CD4-positive, alpha-beta T cell (primary cell): ENCODE results near the gene RAB23. TPM values are rescaled to one million over a fixed set of nuclear protein-coding genes. Genes with fewer than 3 reads are reported as not detected.

Experiments
- ATAC-seq: fragments of 200-7000 bp; cut with Tn5 transposase; one replicate; pipeline ENCODE4 v1.10.0; 2022; ENCODE audit warnings: mild to moderate bottlenecking; ENCODE audit not compliant: poor library complexity
- CTCF ChIA-PET: fragments of 350-600 bp; sonication (Branson Sonifier 250); formaldehyde crosslinking; loops from one replicate; lab custom pipeline; 2021; ENCODE audit warnings: antibody characterized with exemption, inconsistent platforms; lab: Charles Lee
- POLR2A ChIA-PET: fragments of 350-600 bp; sonication (Branson Sonifier 250); formaldehyde crosslinking; loops from one replicate; lab custom pipeline; 2021; ENCODE audit warnings: antibody characterized with exemption, inconsistent platforms; lab: Charles Lee
- DNase-seq, 14 experiments: peaks; one replicate each; pipeline ENCODE4 v3.0.0-alpha.2; 2013 to 2020; ENCODE audit warnings: mixed read lengths in 2 of 14
- H3K27ac ChIP-seq, 2 donors: one replicate each; pipeline versions ENCODE4 v1.5.1 to v1.7.0; 2013; ENCODE audit warnings: low read length in 2 of 2, low read depth in 1 of 2, mild to moderate bottlenecking in 1 of 2
- H3K27me3 ChIP-seq, 2 experiments: 1 replicate in 1 of 2; 2 replicates in 1 of 2; pipeline versions ENCODE4 v1.6.1 to v1.7.0; 2013; ENCODE audit warnings: low read length in 2 of 2, control low read depth in 1 of 2, mild to moderate bottlenecking in 1 of 2, moderate library complexity in 1 of 2; ENCODE audit not compliant: insufficient read depth in 2 of 2, control insufficient read depth in 1 of 2
- H3K36me3 ChIP-seq: one replicate; pipeline ENCODE4 v1.6.1; 2013; ENCODE audit warnings: low read length, control low read depth; ENCODE audit not compliant: insufficient read depth
- H3K4me1 ChIP-seq: one replicate; pipeline ENCODE4 v1.6.1; 2013; ENCODE audit warnings: low read length, control low read depth; ENCODE audit not compliant: insufficient read depth
- H3K4me3 ChIP-seq: one replicate; pipeline ENCODE4 v1.5.1; 2013; ENCODE audit warnings: mild to moderate bottlenecking, low read length, moderate library complexity
- H3K9me3 ChIP-seq, 2 experiments: 1 replicate in 1 of 2; 2 replicates in 1 of 2; pipeline versions ENCODE4 v1.6.1 to v1.7.0; 2013; ENCODE audit warnings: low read length in 2 of 2, mild to moderate bottlenecking in 2 of 2, control low read depth in 1 of 2, moderate library complexity in 1 of 2; ENCODE audit not compliant: control insufficient read depth in 1 of 2, insufficient read depth in 1 of 2
- H3K27ac Mint-ChIP-seq: one replicate; pipeline ENCODE4 v1.8.0; 2020; ENCODE audit warnings: mixed read lengths
- H3K27me3 Mint-ChIP-seq: one replicate; pipeline ENCODE4 v1.8.0; 2021; ENCODE audit warnings: mixed read lengths
- H3K36me3 Mint-ChIP-seq: one replicate; pipeline ENCODE4 v1.8.0; 2021; ENCODE audit warnings: low read depth, mixed read lengths
- H3K4me1 Mint-ChIP-seq: one replicate; pipeline ENCODE4 v1.8.0; 2021; ENCODE audit warnings: low read depth, mixed read lengths
- H3K4me3 Mint-ChIP-seq: one replicate; pipeline ENCODE4 v1.8.0; 2020; ENCODE audit warnings: mild to moderate bottlenecking, mixed read lengths
- H3K9me3 Mint-ChIP-seq: one replicate; pipeline ENCODE4 v1.8.0; 2020; ENCODE audit warnings: mixed read lengths
- intact Hi-C, 2 experiments: fragments of 100-400 bp; cut with DNase I in 1 of 2; cut with micrococcal nuclease in 1 of 2; formaldehyde crosslinking; loops; one replicate each; pipeline versions ENCODE4 v1.15.1 to v1.9.0; 2023 to 2025; cut with DNase I, micrococcal nuclease
- total RNA-seq, 174 experiments: library from RNA in 2 of 174; stranded (reverse) in 2 of 174; gene quantifications; one replicate each; pipeline ENCODE4 v1.2.3 and lab custom pipeline; 2021 to 2026
- TF ChIP-seq, protein P1 (sequence below): fragments of 200-600 bp; IDR thresholded peaks from one replicate; pipeline ENCODE4 v1.8.0; 2022; ENCODE audit warnings: antibody characterized with exemption, mild to moderate bottlenecking

RAB23 gene
- total RNA-seq, 2 experiments from 2014 or later = 0.45 to 0.49 TPM

DNA sequence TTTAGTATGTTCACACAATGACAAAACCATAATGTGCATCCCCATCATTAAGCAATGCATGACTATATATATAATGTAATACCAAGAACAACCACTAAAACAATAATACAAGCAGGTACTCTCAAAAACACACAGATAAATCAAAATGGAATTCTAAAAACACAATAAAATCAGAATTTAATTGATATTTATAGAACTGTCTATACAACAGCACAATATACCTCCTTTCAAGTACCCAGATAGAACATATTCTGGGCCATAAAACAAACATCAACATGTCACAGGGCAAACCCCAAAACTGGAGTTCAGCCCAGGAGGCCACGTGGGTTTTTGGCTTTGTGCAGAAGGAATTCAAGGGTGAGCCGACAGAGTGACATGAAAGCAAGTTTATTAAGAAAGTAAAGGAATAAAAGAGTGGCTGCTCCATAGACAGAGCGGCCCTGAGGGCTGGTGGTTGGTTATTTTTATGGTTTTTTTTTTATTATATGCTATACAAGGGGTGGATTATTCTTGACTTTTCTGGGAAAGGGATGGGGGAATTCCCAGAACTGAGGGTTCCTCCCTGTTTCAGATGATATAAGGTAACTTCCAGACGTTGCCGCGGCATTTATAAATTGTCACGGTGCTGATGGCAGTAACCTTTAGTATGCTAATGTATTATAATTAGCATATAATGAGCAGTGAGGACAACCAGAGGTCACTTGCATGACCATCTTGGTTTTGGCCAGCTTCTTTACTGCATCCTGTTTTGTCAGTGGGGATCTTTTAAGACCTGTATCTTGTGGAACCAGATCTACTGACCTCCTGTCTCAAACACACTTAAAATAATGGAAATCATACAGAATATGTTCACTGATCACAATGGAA lies 5.6 kb downstream of the RAB23 start:
- H3K27ac Mint-ChIP-seq = no peak overlapping the region
- Histone ChIP-seq H3K36me3 (no peaks in the 10 kb centered on the region), H3K4me3 (no peak overlapping the region), H3K4me1 (peaks cover 16% of the 10 kb centered on the region), H3K9me3 (no peaks in the 10 kb centered on the region), H3K27me3 (no peaks in the 10 kb centered on the region), H3K27ac (no peak overlapping the region)
- ATAC-seq = no peak
- no peak for DNase-seq
- ChIA-PET POLR2A (no interaction called here), CTCF (no interaction called here)
- peaks cover 37% of the 10 kb centered on the region for H3K4me1 Mint-ChIP-seq
- no peak overlapping the region for H3K4me3 Mint-ChIP-seq
- H3K36me3 Mint-ChIP-seq = no peaks in the 10 kb centered on the region
- intact Hi-C loops = loop anchor here in 1 of 2 experiments (5.0 kb wide), 1 partner anchor 101 kb away; the partner anchor contains the start of gene PRIM2
- no peaks in the 10 kb centered on the region for H3K27me3 Mint-ChIP-seq
- H3K9me3 Mint-ChIP-seq = peaks cover 12% of the 10 kb centered on the region
- TF ChIP-seq, protein P1, sequence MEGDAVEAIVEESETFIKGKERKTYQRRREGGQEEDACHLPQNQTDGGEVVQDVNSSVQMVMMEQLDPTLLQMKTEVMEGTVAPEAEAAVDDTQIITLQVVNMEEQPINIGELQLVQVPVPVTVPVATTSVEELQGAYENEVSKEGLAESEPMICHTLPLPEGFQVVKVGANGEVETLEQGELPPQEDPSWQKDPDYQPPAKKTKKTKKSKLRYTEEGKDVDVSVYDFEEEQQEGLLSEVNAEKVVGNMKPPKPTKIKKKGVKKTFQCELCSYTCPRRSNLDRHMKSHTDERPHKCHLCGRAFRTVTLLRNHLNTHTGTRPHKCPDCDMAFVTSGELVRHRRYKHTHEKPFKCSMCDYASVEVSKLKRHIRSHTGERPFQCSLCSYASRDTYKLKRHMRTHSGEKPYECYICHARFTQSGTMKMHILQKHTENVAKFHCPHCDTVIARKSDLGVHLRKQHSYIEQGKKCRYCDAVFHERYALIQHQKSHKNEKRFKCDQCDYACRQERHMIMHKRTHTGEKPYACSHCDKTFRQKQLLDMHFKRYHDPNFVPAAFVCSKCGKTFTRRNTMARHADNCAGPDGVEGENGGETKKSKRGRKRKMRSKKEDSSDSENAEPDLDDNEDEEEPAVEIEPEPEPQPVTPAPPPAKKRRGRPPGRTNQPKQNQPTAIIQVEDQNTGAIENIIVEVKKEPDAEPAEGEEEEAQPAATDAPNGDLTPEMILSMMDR = no peak

DNA sequence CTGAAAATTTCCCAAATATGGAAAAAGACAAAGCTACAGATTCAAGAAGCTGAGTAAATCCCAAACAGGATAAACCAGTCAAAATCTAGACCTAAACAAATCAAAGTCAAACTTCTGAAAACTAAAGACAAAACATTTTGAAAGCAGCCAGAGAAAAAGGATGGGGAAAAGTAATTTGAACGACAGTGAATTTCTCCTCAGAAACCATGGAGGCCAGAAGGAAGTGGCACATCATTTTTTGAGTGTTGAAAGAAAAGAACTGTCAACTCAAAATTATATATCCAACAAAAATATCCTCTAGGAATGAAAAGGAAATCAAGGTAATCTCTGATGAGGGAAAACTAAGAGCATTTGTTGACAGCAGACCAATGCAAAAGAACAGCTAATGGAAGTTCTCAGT lies 6.8 kb downstream of the RAB23 start:
- Mint-ChIP-seq H3K9me3 (peaks cover 12% of the 10 kb centered on the region), H3K27me3 (no peaks in the 10 kb centered on the region), H3K4me3 (no peak overlapping the region), H3K27ac (no peak overlapping the region), H3K36me3 (no peaks in the 10 kb centered on the region), H3K4me1 (peaks cover 27% of the 10 kb centered on the region)
- Histone ChIP-seq H3K9me3 (no peaks in the 10 kb centered on the region), H3K36me3 (no peaks in the 10 kb centered on the region), H3K27me3 (no peaks in the 10 kb centered on the region), H3K4me3 (no peak overlapping the region), H3K4me1 (peaks cover 11% of the 10 kb centered on the region), H3K27ac (no peak overlapping the region)
- TF ChIP-seq, protein P1 = no peak
- ChIA-PET POLR2A (interaction anchor here (1.2 kb wide), 1 partner anchor 11 kb away, joined by 3 read pairs; no protein-coding TSS in a partner anchor), CTCF (no interaction called here)
- intact Hi-C loops = loop anchor here in 1 of 2 experiments (5.0 kb wide), 1 partner anchor 102 kb away; the partner anchor contains the start of gene PRIM2
- ATAC-seq (no peak), DNase-seq (no peak)

DNA sequence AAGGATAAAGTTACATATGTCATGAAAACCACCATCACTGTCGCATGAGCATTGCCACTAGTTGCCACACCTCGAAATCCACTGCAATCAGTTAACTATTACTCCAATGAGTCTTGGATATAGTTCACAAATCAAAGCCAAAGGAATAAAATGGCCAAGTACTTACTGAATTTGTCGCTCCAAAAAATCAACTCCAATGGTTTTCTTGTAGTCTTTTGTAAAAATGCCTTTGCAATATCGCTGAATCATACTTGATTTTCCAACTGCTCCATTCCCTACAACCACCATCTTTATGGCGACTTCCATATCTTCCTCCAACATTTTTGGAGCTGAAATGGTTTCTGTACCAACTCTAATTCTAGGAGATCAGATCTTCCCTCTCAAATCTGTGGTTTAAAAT lies 12.0 kb downstream of the RAB23 start:
- Histone ChIP-seq H3K27me3 (no peaks in the 10 kb centered on the region), H3K36me3 (no peaks in the 10 kb centered on the region), H3K4me3 (no peak overlapping the region), H3K4me1 (peaks cover 11% of the 10 kb centered on the region), H3K27ac (no peak overlapping the region), H3K9me3 (no peaks in the 10 kb centered on the region)
- no peaks in the 10 kb centered on the region for H3K27me3 Mint-ChIP-seq
- TF ChIP-seq, protein P1 = no peak
- peaks cover 17% of the 10 kb centered on the region for H3K4me1 Mint-ChIP-seq
- no peak overlapping the region for H3K4me3 Mint-ChIP-seq
- ChIA-PET POLR2A (no interaction called here), CTCF (no interaction called here)
- no peak for ATAC-seq
- H3K27ac Mint-ChIP-seq = no peak overlapping the region
- DNase-seq = no peak
- no peaks in the 10 kb centered on the region for H3K36me3 Mint-ChIP-seq
- intact Hi-C loops = no loop called here
- peaks cover 6% of the 10 kb centered on the region for H3K9me3 Mint-ChIP-seq
